HG02610 (cell line): Measurements from ENCODE around the gene OR6S1.
"Not testable (repeated sequence)": the region's sequence is repeated elsewhere in the genome, so short reads cannot be mapped to it uniquely, and the experiment has no call there.

ENCODE experiments used
- ATAC-seq: cut with Tn5 transposase; IDR thresholded peaks from one replicate; pipeline ENCODE4 v1.9.1; 2021; ENCODE audit warnings: mild to moderate bottlenecking, moderate library complexity; ENCODE audit not compliant: unreplicated experiment

OR6S1 gene

DNA sequence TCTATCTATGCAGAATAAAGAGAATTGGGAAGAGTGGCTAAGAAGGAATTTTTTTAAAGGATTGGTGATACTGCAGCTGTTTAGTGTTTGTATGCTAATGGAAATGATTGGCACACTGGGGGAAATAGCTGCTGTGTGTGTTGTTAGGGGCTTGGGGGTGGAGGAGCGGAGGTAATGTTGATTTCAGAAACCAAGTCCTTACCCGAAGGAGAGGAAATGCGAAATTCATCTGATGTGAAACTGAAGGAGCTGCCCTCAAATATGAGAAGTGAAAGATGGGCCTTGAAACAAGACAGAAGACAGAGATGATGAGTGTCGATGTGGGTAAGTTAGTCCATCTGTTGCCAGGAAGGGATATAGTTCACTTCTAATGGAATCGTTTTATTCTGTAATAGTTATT is 29.1 kb downstream of the OR6S1 start:
- ATAC-seq, result no peak

DNA sequence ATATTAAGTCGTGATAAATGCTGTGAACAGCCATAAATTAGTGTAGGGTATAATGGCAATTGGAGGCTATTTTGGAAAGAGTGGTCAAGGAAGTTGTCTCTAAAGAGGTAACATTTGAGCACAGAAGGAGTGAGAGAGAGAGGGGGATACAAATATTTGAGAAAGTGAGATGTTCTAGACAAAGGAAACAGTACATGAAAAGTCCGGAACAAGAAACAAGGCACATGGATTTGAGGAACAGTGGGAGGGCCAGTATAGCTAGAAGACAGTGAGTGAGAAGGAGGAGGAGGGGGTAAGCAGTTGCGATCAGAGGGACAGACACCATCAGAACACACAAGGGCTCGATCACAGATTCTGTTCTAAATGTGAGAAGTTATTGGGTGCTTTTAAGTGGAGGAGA is 30.2 kb downstream of the OR6S1 start:
- ATAC-seq, result no peak

DNA sequence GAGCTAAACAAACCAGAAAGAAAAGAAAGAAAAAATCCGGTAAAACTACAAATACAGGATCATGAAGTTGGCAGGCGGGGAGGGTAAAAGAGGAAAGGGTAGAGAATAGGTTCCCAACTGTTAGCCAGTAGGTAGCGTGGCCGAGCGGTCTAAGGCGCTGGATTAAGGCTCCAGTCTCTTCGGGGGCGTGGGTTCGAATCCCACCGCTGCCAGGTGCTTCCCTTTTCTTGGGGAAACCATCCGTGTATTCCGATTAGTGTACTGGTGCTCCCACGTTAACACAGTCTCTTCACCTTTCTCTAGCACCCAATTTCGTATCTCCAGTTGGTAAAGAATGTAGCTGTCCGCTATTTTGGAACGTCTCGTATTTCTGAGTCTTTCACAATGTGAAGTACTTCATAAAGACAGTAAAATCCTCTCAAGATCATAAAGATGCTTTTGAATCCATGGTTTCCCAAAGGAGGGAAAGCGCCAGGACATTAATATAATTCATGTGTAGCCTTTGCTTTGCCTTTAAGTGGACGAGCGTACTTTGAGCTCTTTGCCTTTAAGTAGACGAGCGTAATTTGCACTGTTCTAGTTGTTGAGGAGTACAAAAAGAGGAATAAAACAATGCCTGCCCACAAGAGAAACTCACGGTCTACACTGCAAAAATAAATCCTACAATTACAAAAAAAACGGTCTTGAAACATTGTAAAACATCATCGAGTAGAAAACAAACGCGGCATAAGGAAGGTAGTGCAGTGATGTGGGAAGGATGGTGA is 31.3 kb downstream of the OR6S1 start:
- ATAC-seq, result peak; percentile 21

DNA sequence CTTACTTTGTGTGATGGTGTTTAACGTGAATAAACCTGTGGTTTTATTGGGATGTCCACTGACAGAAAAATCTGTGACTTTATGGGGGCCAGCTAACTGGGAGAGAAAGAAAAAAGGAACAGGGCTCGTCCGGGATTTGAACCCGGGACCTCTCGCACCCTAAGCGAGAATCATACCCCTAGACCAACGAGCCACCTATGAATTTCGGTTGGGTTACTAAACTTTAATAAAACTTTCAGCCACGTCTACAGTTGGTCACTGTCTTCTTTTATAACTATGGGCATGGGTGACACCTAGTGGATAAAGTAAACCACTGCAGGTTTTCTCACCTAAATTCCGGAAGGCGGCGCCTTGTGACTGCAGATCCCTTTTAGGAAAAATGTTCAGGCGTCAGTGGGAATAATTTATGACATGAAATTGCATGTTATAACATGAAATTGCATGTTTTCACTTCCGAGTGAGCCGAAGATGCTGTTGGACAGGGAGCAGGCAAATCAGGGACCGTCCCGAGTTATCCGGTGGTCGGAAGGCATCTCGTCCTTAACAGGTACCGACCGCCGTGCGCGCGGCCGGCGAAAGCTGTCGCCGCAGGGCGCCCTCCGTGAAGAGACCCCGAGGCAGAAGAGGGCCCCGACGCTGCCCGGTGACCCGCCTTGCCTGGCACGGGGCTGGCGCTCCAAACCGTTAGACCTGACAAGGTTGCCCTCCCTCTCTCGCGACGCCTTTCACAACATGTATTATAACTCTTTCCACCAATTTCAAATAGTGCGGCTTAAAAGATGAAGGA is 32.1 kb downstream of the OR6S1 start:
- no peak for ATAC-seq

DNA sequence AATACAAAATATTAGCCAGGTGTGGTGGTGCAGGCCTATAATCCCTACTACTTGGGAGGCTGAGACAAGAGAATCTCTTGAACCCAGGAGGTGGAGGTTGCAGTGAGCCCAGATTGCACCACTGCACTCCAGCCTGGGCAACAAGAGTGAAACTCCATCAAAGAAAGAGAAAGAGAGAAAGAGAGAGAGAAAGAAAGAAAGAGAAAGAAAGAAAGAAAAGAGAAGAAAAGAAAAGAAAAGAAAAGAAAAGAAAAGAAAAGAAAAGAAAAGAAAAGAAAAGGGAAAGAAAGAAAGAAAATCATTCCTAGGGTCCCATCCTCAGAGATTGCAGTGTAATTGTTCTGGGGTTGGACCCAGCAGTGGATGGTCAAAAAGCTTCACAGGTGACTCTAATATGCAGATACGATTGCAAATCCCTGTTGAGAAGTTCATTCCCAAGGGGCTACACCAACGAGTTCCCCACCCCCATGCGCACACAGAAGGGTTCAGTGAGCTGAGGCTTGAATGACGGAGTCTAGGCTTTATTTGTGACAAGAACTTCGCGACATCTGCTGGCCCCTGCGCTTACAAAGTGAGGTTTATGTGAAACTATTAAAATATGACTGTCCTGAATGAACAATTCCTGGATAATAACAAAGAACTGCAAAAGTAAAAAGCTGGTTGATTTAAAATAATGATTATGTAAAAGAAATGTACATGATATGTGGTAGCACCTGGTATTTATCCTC is 32.9 kb downstream of the OR6S1 start:
- no peak for ATAC-seq

DNA sequence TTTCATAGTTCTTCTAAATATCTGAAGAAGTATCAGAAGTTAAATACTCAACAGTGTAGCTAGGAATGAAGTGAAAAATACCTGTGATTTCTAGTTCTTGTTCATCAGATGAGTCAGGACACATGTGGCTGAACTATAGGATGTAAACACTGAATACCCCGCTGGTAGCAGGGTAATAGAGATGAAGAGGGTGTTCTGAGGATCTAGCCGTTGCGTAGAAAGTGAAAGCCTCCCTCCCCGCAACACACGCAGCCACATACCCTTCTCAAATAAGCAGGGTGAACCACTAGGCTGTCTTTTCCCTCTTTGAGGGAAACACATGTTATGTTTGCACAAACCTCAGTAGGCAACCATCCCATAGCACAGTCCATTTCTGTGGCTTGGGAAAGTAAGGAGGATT is 33.9 kb downstream of the OR6S1 start:
- no peak for ATAC-seq

DNA sequence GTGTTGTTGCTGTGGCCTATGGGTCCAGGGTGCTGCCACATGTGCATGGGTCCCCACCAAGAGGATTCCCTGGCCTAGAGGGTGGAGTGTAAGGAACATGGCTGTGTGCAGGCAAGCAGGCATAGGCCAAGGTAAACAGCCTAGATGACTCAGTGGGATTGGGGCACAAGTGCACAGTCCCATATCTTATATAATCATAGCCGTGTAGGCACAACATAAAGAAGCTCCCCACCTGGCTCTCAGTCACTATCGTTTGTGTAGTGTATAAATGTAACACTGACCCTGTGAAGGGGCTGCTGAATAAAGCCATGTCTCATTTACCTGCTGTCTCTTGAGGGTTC is 34.6 kb downstream of the OR6S1 start:
- no peak for ATAC-seq

DNA sequence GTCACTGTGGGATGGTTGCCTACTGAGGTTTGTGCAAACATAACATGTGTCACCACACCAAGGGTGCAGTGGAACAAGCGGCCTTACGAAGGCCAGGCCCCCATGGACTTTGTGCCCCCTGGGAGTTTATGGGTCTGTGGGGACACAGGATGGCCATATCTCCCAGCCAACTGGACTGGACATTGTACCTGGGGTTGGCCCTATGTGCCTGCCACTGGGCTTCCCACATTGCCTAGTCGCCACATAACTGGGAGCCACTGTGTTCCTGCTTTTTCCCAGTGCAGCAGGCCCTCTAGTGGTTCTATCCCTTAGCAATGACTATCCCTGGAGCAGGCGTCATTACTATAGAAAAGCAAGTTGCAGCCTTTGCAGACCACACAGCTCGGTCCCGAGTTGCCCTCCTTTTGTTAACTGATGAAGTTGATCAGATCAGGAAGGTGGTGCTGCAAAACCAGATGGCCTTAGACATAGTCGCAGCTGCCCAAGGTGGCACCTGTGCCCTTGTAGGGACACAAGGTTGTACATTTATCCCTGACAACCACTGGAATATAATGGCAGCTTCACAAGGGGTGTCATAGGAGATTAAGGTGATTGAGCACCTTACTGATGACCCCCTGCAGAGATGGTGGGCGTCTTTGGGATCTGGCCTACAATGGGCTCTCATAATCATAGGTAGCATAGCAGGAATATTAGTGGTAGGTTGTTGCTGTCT is 35.1 kb downstream of the OR6S1 start:
- ATAC-seq, result no peak

DNA sequence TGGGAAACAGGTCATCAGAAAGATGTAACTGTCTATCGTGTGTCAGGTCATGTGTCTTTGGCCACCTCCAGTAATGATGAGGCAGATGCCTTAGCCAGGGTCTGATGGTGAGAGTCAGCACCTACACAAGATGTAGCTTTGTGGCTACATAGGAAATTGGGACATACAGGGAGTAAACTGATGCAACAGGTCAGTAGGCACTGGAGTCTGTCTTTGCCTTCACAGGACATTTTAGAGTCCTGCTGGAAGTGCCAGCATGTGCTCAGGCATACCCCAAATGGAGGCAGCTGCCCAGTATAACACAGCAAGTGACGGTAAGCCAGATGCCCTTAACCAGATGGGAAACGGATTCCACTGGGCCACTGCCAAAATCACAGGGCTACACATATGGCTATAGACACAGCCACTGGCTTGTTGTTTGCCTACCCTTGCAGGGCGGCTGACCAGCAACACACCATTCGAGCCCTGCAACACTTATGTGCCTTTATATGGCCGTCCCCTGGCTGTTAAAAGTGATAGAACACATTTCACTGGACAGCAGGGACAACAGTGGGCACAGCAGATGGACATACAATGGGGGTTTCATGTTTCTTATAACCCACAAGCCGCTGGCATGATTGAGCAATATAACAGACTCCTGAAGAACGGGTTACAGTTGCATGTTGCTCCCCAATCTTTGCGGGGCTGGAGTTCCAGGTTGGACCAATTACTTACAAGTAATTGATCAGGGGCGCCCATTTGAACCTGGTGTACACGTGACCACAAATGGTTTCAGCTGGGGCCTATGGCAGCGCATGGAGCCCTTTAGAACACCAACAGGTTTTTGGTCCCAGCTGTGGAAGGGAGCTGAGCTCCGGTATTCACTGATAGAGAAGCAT is 37.4 kb downstream of the OR6S1 start:
- ATAC-seq, result no peak

DNA sequence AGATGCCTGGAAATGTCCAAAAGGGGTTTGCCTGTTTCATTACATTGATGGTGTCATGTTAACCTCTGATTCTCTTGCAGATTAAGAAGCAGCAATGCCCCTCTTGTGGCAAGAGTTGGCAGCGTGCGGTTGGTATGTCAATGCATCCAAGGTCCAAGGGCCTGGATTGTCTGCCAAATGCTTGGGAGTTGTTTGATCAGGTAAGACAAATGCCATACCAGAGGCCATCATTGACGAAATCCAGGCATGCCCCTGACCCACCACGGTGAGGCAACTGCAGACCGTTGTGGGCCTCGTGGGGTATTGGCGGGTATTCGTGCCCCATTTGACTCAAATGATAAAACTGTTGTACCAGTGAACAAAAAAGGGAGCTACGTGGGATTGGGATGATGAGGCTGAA is 38.9 kb downstream of the OR6S1 start:
- ATAC-seq, result no peak

DNA sequence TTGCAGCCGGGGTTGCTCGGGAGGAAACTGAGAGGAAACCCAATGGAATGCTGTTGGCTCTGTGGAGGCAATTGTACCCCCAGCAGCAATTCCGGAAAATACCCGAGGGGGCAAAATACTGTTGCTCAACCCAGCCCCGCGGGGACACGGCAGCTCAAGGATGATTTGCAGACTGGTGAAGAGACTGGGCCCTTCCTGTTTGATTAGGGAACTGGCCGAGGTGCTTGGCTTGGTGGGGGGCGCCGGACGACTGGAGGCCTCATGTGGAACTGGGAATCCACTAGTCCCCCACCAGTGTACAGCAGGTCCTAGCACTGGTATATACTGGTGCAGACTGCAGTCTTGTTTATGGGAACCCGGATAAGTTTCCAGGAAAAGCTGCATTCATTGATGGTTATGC is 40.0 kb downstream of the OR6S1 start:
- ATAC-seq, result no peak

DNA sequence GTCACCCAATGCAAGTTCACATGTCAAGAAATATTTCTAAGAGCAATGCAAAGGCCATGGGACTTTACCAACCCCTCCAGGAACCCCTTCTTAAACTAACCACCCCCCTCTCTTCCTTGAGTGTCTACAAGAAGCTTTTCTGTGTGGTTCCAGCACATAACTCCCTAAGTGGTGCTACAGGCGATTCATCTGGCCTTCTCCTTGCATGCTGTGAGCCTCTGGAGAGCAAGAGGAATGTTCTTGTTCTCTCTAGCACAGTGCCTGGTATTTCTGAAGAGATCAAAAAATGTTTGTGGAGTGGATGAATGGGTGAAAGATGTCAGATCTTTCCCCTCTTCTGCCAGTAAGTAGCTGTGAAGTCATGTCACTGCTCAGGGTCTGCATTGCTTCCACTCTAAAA is 44.4 kb downstream of the OR6S1 start:
- no peak for ATAC-seq

DNA sequence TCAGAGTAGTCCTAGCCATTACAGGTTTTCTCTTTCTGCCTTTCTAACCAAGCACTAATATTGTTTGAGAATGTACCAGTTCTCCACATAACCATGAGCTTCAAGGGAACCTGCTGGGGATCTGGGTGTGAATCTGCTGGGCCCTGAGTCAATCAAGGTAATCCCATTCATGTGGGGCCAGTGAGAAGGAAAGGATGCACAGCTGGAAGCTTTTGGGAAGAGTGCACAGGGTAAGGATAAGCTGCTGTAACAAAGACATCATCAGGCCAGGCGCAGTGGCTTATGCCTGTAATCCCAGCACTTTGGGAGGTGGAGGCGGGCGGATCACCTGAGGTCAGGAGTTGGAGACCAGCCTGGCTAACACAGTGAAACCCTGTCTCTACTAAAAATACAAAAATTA is 45.8 kb downstream of the OR6S1 start:
- not testable (repeated sequence) for ATAC-seq

DNA sequence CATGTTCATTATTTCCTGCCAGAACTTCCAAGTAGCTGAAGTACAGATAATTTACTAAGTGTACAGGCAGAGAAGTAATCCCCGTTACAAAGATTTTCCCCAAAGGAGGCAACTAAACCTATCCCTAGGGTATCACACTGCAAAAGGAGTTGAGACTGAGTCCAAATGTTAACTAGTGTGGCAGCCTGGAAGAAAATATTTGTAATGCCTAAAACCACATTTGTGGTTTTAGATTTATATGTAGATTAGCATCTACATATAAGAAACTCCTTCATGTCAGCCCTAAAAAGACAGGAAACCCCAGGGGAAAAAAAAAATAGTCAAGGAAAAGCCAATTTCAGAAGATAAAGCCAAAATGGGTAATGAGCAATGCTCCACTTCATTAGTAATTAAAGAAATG is 48.9 kb downstream of the OR6S1 start:
- ATAC-seq, result no peak

DNA sequence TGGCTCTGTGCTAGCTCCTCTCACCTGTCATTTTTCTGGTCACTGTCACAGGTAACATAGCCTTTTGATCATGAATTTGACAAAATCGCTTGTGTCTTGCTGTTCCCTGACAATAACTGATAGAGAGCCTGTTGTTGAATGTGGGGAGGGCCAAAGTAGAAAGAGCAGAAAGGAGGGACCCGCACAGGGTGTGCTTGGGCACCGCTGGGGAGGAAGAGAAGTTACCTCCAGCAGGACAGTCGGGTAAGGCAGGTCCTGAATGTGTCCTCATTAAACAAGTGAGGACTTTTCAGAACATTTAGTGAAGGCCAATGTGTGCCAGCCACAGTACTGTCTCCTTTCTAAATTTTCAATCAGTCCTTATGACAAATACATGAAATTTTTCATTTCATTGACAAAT is 50.3 kb downstream of the OR6S1 start, which contains the start of gene RNASE12:
RNASE12 (minus strand) TSS at position 142 of the 400 bp plus-strand sequence. CDS start 653 bp downstream, outside the sequence.
- no peak for ATAC-seq
